GM12892 (cell line): ENCODE data around the gene CLEC11A.

Source experiments
- POLR2A ChIP-seq: IDR thresholded peaks from 2 replicates; pipeline ENCODE4 v1.6.1; 2011; ENCODE audit warnings: low read depth, low read length, control low read depth
- POLR2AphosphoS5 ChIP-seq: IDR thresholded peaks from 2 replicates; pipeline ENCODE4 v1.6.1; 2011; ENCODE audit warnings: low read depth, low read length, control low read depth
- TAF1 ChIP-seq: IDR thresholded peaks from 2 replicates; pipeline ENCODE4 v1.6.1; 2011; ENCODE audit warnings: low read depth, mild to moderate bottlenecking, control low read depth, low read length, borderline replicate concordance

DNA sequence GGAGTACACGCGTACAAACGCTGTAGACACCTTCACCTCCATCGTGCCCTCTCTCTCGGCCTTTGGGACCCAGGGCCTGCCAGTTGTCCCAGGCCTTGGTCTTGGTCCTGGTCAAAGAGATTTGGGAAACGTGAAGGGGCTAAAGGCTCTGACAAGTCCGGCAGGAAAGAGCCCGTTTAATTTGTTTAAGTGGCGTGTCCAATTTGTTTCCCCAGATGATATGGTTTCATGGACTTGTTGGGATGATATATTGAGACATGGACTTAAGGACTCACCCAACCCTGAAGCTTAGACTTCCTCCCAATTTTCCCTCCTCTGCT is 2.7 kb downstream of the CLEC11A start:
- TF ChIP-seq POLR2A (no peak), POLR2AphosphoS5 (no peak), TAF1 (no peak)
